H4 (cell line): ENCODE results near the gene CLCA1. TPM values are rescaled to one million over a fixed set of nuclear protein-coding genes. Genes with fewer than 3 reads are reported as not detected.

Experiments
- total RNA-seq: library from RNA; depleted of rRNA; stranded (reverse); fragments of >200 nt; shearing (Covaris generic); gene quantifications from 2 replicates; pipeline ENCODE4 v1.2.3, GENCODE V29; 2014; rRNA removed

The CLCA1 gene
- total RNA-seq, 1 experiment from 2014 or later, result not detected

Other genes with a start within 250 kb of the CLCA1 start
- 14.4 and 16.4 TPM in 2 replicates for gene ODF2L, start 72.6 kb upstream of the CLCA1 start, total RNA-seq
- gene CLCA2, start 44.8 kb upstream of the CLCA1 start, total RNA-seq, result 0.06 and 0.16 TPM in 2 replicates
- not detected in 2 replicates for gene CLCA4, start 78.2 kb downstream of the CLCA1 start, total RNA-seq
- gene SH3GLB1, start 235.6 kb downstream of the CLCA1 start, total RNA-seq, result 7.4 and 13.5 TPM in 2 replicates